Measurements from ENCODE around the gene GMCL1. TPM values are rescaled to one million over a fixed set of nuclear protein-coding genes. Genes with fewer than 3 reads are reported as not detected.
"Not testable (repeated sequence)": the region's sequence is repeated elsewhere in the genome, so short reads cannot be mapped to it uniquely, and the experiment has no call there.

Gene GMCL1
- total RNA-seq, 1 donor from 2014 or later = 13.0 TPM

DNA sequence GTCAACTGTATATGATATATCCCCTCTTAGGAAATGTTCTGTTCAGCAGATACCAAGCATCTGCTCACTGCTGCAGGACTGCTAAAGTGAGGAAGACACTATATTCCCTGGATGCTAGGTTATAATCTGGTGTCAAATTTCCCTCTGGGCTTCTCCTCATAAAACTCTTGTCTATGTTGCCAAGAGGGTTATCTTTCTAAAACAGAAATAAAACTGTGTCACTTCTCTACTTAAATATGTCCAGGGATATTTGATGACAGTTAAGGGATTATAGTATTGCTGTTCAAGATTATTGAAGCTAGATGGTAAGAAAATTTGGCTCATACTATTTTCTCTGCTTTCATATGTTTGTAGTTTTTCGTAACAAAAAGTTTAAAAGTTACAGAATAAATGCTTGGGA is 33.8 kb downstream of the GMCL1 start:
- Mint-ChIP-seq H3K9me3 (no peaks in the 10 kb centered on the region), H3K36me3 (ENCODE audit: low read depth) (peaks cover 46% of the 10 kb centered on the region), H3K4me1 (no peaks in the 10 kb centered on the region), H3K27ac (no peak overlapping the region), H3K27me3 (no peaks in the 10 kb centered on the region), H3K4me3 (no peak overlapping the region)
- no peak for TF ChIP-seq CTCF (IDR thresholded peaks at IDR 0.05)
- intact Hi-C loops (cut with micrococcal nuclease) = loop anchor here (5.0 kb wide), 1 partner anchor 39 kb away; no protein-coding TSS in a partner anchor
- DNase-seq (no peak), ATAC-seq (ENCODE audit: low read depth) (no peak)
- CTCF ChIA-PET = no interaction called here
- POLR2A ChIA-PET = no interaction called here

GRCh38 chr2:69888451-69888850 is 59.0 kb downstream of the GMCL1 start:
- ChIA-PET POLR2A (no interaction called here), CTCF (no interaction called here)
- H3K4me1 Mint-ChIP-seq = peaks cover 7% of the 10 kb centered on the region
- H3K4me3 Mint-ChIP-seq = no peak overlapping the region
- no peaks in the 10 kb centered on the region for H3K36me3 Mint-ChIP-seq (ENCODE audit: low read depth)
- H3K27ac Mint-ChIP-seq = no peak overlapping the region
- H3K27me3 Mint-ChIP-seq = no peaks in the 10 kb centered on the region
- intact Hi-C loops (cut with micrococcal nuclease) = no loop called here
- ATAC-seq (ENCODE audit: low read depth) = no peak
- no peaks in the 10 kb centered on the region for H3K9me3 Mint-ChIP-seq
- no peak for DNase-seq
- TF ChIP-seq CTCF (IDR thresholded peaks at IDR 0.05) = no peak

DNA sequence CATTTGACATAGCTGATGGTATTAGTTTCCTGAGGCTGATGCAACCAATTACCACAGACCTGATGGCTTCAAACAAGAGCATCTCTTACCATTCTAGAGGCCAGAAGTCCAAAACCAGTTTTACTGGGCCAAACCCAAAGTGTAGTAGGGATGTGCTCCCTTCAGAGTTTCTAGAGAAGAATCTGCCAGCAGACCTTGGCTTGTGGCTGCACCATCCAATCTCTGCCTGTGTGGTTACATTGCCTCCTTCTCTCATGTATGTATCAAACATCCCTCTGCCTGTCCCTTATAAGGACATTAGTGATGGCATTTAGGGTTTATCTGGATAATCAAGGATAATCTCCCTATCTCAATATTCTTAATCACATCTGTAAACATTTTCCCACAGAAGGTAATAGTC is 59.8 kb downstream of the GMCL1 start:
- Mint-ChIP-seq H3K36me3 (ENCODE audit: low read depth) (peaks cover 8% of the 10 kb centered on the region), H3K4me3 (no peak overlapping the region), H3K4me1 (peaks cover 15% of the 10 kb centered on the region), H3K27me3 (no peaks in the 10 kb centered on the region), H3K9me3 (no peaks in the 10 kb centered on the region), H3K27ac (no peak overlapping the region)
- ATAC-seq (ENCODE audit: low read depth) = no peak
- TF ChIP-seq CTCF (IDR thresholded peaks at IDR 0.05) = no peak
- no peak for DNase-seq
- CTCF ChIA-PET = no interaction called here
- POLR2A ChIA-PET = no interaction called here
- intact Hi-C loops (cut with micrococcal nuclease) = no loop called here

DNA sequence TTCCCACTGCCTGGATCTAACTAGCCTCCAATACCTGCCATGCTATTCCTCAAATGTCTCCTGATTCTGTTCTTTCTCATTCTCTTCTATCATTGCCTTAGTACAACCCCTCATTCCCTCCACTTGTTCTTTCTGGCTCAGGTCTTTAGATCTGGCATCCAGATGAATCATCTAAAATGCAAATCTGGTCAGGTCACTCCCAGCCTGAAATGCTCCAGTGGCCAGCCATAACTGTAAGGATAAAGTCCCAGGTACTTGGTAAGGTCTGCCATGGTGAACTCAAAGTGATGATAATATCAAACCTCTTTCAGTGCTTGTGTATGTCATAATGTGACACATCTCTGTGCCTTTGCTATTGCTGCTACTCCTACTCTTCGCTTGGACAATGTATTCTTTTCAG is 61.4 kb downstream of the GMCL1 start:
- H3K4me1 Mint-ChIP-seq = peaks cover 30% of the 10 kb centered on the region
- CTCF ChIA-PET = no interaction called here
- no peaks in the 10 kb centered on the region for H3K9me3 Mint-ChIP-seq
- H3K27ac Mint-ChIP-seq = no peak overlapping the region
- no peak for TF ChIP-seq CTCF (IDR thresholded peaks at IDR 0.05)
- H3K4me3 Mint-ChIP-seq = no peak overlapping the region
- DNase-seq (no peak), ATAC-seq (ENCODE audit: low read depth) (no peak)
- POLR2A ChIA-PET = interaction anchor here (0.5 kb wide), 1 partner anchor 299 kb away, joined by 3 read pairs; no protein-coding TSS in a partner anchor
- no peaks in the 10 kb centered on the region for H3K27me3 Mint-ChIP-seq
- intact Hi-C loops (cut with micrococcal nuclease) = loop anchor here (5.0 kb wide), 5 partner anchors 64 to 1086 kb away; partner anchors contain the start of genes AAK1, ANKRD53, FAM136A and GFPT1
- peaks cover 18% of the 10 kb centered on the region for H3K36me3 Mint-ChIP-seq (ENCODE audit: low read depth)

GRCh38 chr2:69892838-69893424 is 63.5 kb downstream of the GMCL1 start:
- Mint-ChIP-seq H3K4me1 (peaks cover 37% of the 10 kb centered on the region), H3K36me3 (ENCODE audit: low read depth) (peaks cover 37% of the 10 kb centered on the region), H3K4me3 (peak overlapping the region; percentile 100), H3K27ac (peak overlapping the region; percentile 98)
- H3K27me3 Mint-ChIP-seq; DNase-seq; ATAC-seq (ENCODE audit: low read depth); H3K9me3 Mint-ChIP-seq: not testable (repeated sequence)
- ChIA-PET POLR2A (interaction anchor here (0.7 to 3.4 kb wide), 9 partner anchors 21 to 456 kb away, joined by 3 to 30 read pairs (median 7); partner anchors contain the start of genes C2orf42, MXD1, NFU1 and PCYOX1), CTCF (interaction anchor here (1.1 kb wide), 1 partner anchor 168 kb away, joined by 3 read pairs; no protein-coding TSS in a partner anchor)
- intact Hi-C loops (cut with micrococcal nuclease) = loop anchor here (1.0 to 5.0 kb wide), 6 partner anchors 9 to 1084 kb away; partner anchors contain the start of genes AAK1, ANKRD53, FAM136A and GFPT1

Measured in activated B cell treated with CpG ODN at 0.5 μM for 24 hours (primary cell).